GM13976 (cell line): Measurements from ENCODE around the gene PPP1R13B.

Experiments used
- DNase-seq: peaks from one replicate; pipeline ENCODE4 v3.0.0; 2012; ENCODE audit warnings: low spot score
- CTCF ChIP-seq: IDR thresholded peaks from 2 replicates; pipeline ENCODE4 v1.5.1; 2012; ENCODE audit warnings: borderline replicate concordance, mild to moderate bottlenecking; ENCODE audit not compliant: insufficient read depth; ENCODE audit errors: extremely low read depth, missing control alignments, control extremely low read depth
- in situ Hi-C: fragments of 300-500 bp; cut with MboI; formaldehyde crosslinking; loops from one replicate; pipeline ENCODE4 v1.12.0; 2022; ENCODE audit warnings: low sequenced_read_pairs, mixed read lengths, inconsistent platforms; ENCODE audit not compliant: unreplicated experiment

The PPP1R13B gene

GRCh38 chr14:103886304-103887169, 39.2 kb upstream of the PPP1R13B start:
- no peak for DNase-seq
- TF ChIP-seq CTCF = no peak
- in situ Hi-C loops = no loop called here

- DNase-seq = no peak
- TF ChIP-seq CTCF = no peak
- in situ Hi-C loops = no loop called here
These were observed 38.1 kb upstream of the PPP1R13B start for GRCh38 chr14:103885509-103885932.

GRCh38 chr14:103884854-103885253, 37.5 kb upstream of the PPP1R13B start:
- DNase-seq = no peak
- no peak for TF ChIP-seq CTCF
- in situ Hi-C loops = no loop called here

GRCh38 chr14:103883263-103883523, 35.8 kb upstream of the PPP1R13B start:
- no peak for DNase-seq
- in situ Hi-C loops = no loop called here
- TF ChIP-seq CTCF = no peak

- DNase-seq = no peak
- in situ Hi-C loops = no loop called here
- TF ChIP-seq CTCF = no peak
These were observed 35.3 kb upstream of the PPP1R13B start for GRCh38 chr14:103882503-103883262.

GRCh38 chr14:103881268-103882201, 34.2 kb upstream of the PPP1R13B start:
- in situ Hi-C loops = no loop called here
- TF ChIP-seq CTCF = no peak
- DNase-seq = no peak
